Uterus (tissue), 2 donors: Measurements from ENCODE around the gene TCF12.

Source experiments
- POLR2A ChIP-seq, 2 donors: fragments of 450-650 bp; IDR thresholded peaks; one replicate each; pipeline ENCODE4 v1.6.1; 2016; ENCODE audit warnings: antibody characterized with exemption in 2 of 2, mild to moderate bottlenecking in 1 of 2, moderate library complexity in 1 of 2
- TF ChIP-seq, protein P1 (sequence below), 4 experiments: fragments of 200-600 bp in 2 of 4; fragments of 450-650 bp in 2 of 4; sonication (generic) in 2 of 4; IDR thresholded peaks; one replicate each; pipeline ENCODE4 v1.5.1; 2016 to 2019; ENCODE audit warnings: antibody characterized with exemption in 4 of 4, mild to moderate bottlenecking in 2 of 4, moderate library complexity in 1 of 4

DNA sequence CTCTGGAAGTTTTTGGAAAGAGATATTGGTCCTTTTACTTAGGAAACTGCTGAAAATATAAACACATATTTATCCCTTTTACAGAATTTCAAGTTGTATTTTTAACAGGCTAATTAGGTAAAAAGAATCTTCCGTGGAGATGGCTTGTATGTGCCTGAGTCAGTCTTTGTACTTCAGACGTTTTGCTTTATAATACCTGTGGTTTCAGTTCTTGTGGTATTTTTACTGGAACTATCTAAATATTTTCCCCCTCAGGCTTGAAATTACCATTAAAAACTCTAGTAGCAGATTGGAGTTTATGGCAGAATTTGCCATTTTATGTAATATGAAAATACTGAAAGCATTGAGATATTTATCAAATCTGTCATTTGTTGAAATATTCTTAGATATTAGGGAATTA is 306.2 kb downstream of the TCF12 start:
- TF ChIP-seq, protein P1, sequence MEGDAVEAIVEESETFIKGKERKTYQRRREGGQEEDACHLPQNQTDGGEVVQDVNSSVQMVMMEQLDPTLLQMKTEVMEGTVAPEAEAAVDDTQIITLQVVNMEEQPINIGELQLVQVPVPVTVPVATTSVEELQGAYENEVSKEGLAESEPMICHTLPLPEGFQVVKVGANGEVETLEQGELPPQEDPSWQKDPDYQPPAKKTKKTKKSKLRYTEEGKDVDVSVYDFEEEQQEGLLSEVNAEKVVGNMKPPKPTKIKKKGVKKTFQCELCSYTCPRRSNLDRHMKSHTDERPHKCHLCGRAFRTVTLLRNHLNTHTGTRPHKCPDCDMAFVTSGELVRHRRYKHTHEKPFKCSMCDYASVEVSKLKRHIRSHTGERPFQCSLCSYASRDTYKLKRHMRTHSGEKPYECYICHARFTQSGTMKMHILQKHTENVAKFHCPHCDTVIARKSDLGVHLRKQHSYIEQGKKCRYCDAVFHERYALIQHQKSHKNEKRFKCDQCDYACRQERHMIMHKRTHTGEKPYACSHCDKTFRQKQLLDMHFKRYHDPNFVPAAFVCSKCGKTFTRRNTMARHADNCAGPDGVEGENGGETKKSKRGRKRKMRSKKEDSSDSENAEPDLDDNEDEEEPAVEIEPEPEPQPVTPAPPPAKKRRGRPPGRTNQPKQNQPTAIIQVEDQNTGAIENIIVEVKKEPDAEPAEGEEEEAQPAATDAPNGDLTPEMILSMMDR (IDR thresholded peaks at IDR 0.05): no peak
- TF ChIP-seq POLR2A (IDR thresholded peaks at IDR 0.05): no peak
